ENCODE results near the gene PEDS1. TPM values are rescaled to one million over a fixed set of nuclear protein-coding genes. Genes with fewer than 3 reads are reported as not detected.

PEDS1 gene
- total and polyA plus RNA-seq, 2 of the 13 experiments (the other 11 are each of a cell fraction or from before 2014, with no cell fraction given) = 30.5 to 93.9 TPM

GRCh38 chr20:50189681-50190250 is 36.2 kb upstream of the PEDS1 start (continued):
- TF ChIP-seq HBP1 (CRISPR knock-in tag; IDR thresholded peaks at IDR 0.05; ENCODE audit: low read depth) (no peak), PHF8 (CRISPR knock-in tag; IDR thresholded peaks at IDR 0.05) (no peak), ZNF446 (CRISPR knock-in tag; IDR thresholded peaks at IDR 0.05) (no peak), ZC3H4 (CRISPR knock-in tag; IDR thresholded peaks at IDR 0.05; ENCODE audit: borderline replicate concordance) (peak; percentile 53; the same call in 1 of the 2 replicates), ZNF879 (CRISPR knock-in tag; IDR thresholded peaks at IDR 0.05) (no peak), ZNF232 (CRISPR knock-in tag; IDR thresholded peaks at IDR 0.05; ENCODE audit: borderline replicate concordance) (no peak), ZFP91 (CRISPR knock-in tag; IDR thresholded peaks at IDR 0.05; ENCODE audit: borderline replicate concordance) (peak; percentile 56; the same call in 1 of the 2 replicates), MBD4 (IDR thresholded peaks at IDR 0.05; ENCODE audit: borderline replicate concordance, low read length) (no peak), CREBL2 (CRISPR knock-in tag; IDR thresholded peaks at IDR 0.05; ENCODE audit: borderline replicate concordance) (no peak), ZNF549 (CRISPR knock-in tag; IDR thresholded peaks at IDR 0.05) (no peak), ADNP (CRISPR knock-in tag; IDR thresholded peaks at IDR 0.05) (peak; percentile 84; the same call in 1 of the 2 replicates), AFF4 (CRISPR knock-in tag; IDR thresholded peaks at IDR 0.05) (no peak; the same call in 1 of the 2 replicates), ZBED4 (CRISPR knock-in tag; IDR thresholded peaks at IDR 0.05; ENCODE audit: borderline replicate concordance) (no peak), CENPBD1 (CRISPR knock-in tag; IDR thresholded peaks at IDR 0.05; ENCODE audit: borderline replicate concordance, low read depth) (no peak), ELF3 (CRISPR knock-in tag; IDR thresholded peaks at IDR 0.05) (no peak; the same call in 1 of the 2 replicates), CCDC6 (CRISPR knock-in tag; IDR thresholded peaks at IDR 0.05) (no peak), ZNF605 (CRISPR knock-in tag; IDR thresholded peaks at IDR 0.05) (peak; percentile 21), CENPT (CRISPR knock-in tag; IDR thresholded peaks at IDR 0.05; ENCODE audit: low read depth) (peak; percentile 84; the same call in 1 of the 2 replicates)

Data from HepG2 (cell line).